HG03342 (cell line): ENCODE results near the gene CFAP57.
A peak's percentile ranks its signal among the peaks of the same experiment; 100 is the strongest.
"Not testable (repeated sequence)": the region's sequence is repeated elsewhere in the genome, so short reads cannot be mapped to it uniquely, and the experiment has no call there.

Experiments used
- ATAC-seq: cut with Tn5 transposase; IDR thresholded peaks from one replicate; pipeline ENCODE4 v1.9.1; 2021; ENCODE audit warnings: mild to moderate bottlenecking, moderate library complexity; ENCODE audit not compliant: unreplicated experiment

CFAP57 gene

GRCh38 chr1:43172527-43172972 lies 420 bp downstream of the CFAP57 start:
- ATAC-seq, result peak; percentile 46

GRCh38 chr1:43174873-43175272 lies 2.7 kb downstream of the CFAP57 start:
- ATAC-seq, result no peak

GRCh38 chr1:43177691-43178090 lies 5.6 kb downstream of the CFAP57 start:
- no peak for ATAC-seq

- ATAC-seq, result no peak
These were observed 12.3 kb downstream of the CFAP57 start for GRCh38 chr1:43184388-43184787.

GRCh38 chr1:43184995-43185394 lies 12.9 kb downstream of the CFAP57 start:
- ATAC-seq, result no peak

- no peak for ATAC-seq
These were observed 16.0 kb downstream of the CFAP57 start for GRCh38 chr1:43188106-43188505.

GRCh38 chr1:43194509-43194908 lies 22.4 kb downstream of the CFAP57 start:
- ATAC-seq, result no peak

- no peak for ATAC-seq
These were observed 25.4 kb downstream of the CFAP57 start for GRCh38 chr1:43197343-43198127.

GRCh38 chr1:43199093-43199726 lies 27.1 kb downstream of the CFAP57 start:
- peak; percentile 73 for ATAC-seq

- no peak for ATAC-seq
These were observed 31.7 kb downstream of the CFAP57 start for GRCh38 chr1:43203859-43204258.

GRCh38 chr1:43204394-43204793 lies 32.3 kb downstream of the CFAP57 start:
- no peak for ATAC-seq

GRCh38 chr1:43205671-43206070 lies 33.5 kb downstream of the CFAP57 start:
- no peak for ATAC-seq

- ATAC-seq, result no peak
These were observed 34.6 kb downstream of the CFAP57 start for GRCh38 chr1:43206600-43207228.

GRCh38 chr1:43207229-43207853 lies 35.2 kb downstream of the CFAP57 start:
- ATAC-seq, result no peak

GRCh38 chr1:43208277-43208676 lies 36.1 kb downstream of the CFAP57 start:
- not testable (repeated sequence) for ATAC-seq

GRCh38 chr1:43214501-43215444 lies 42.6 kb downstream of the CFAP57 start:
- no peak for ATAC-seq

- ATAC-seq, result no peak
These were observed 45.6 kb downstream of the CFAP57 start for GRCh38 chr1:43217747-43218146.

- peak; percentile 64 for ATAC-seq
These were observed 49.0 kb downstream of the CFAP57 start for GRCh38 chr1:43220905-43221778.

GRCh38 chr1:43221797-43222196 lies 49.7 kb downstream of the CFAP57 start:
- ATAC-seq, result no peak
